GM18951 (cell line): ENCODE results near the gene RBM20.
"Not testable (repeated sequence)": the region's sequence is repeated elsewhere in the genome, so short reads cannot be mapped to it uniquely, and the experiment has no call there.

ENCODE experiments used
- POLR2A ChIP-seq: IDR thresholded peaks from 4 replicates; pipeline ENCODE4 v1.6.1; 2011; ENCODE audit warnings: mild to moderate bottlenecking; ENCODE audit not compliant: insufficient read length, insufficient read depth; ENCODE audit errors: extremely low read depth
- in situ Hi-C: fragments of 300-500 bp; cut with MboI; formaldehyde crosslinking; loops from one replicate; pipeline ENCODE4 v1.12.0; 2022; ENCODE audit warnings: low sequenced_read_pairs, mixed read lengths, inconsistent platforms; ENCODE audit not compliant: unreplicated experiment

The RBM20 gene

DNA sequence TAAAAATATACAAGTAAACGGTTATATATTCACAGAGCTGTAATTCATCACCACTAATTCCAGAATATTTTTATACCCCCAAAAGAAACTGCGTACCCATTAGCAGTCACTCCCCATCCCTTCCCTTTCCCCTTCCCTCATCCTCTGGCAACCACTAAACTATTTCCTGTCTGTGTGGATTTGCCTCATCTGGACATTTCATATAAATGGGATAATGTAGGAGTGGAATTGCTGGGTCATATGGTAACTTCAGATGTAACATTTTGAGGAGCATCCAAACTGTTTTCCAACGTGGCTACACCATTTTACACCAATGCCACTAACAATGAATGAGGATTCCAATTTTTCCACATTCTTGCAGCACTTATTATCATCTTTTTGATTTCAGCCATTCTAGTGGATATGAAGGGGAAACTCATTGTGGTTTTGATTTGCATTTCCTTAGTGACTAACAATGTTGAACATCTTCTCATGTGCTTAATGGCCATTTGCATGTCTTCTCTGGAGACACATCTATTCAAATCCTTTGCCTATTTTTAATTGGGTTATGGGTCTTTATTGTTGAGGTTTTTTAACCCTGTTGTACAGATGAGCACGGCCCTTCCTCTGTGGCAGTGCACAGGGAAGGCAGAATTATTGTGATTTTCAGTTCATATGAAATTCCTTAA lies 79.2 kb downstream of the RBM20 start:
- in situ Hi-C loops = no loop called here
- no peak for TF ChIP-seq POLR2A

DNA sequence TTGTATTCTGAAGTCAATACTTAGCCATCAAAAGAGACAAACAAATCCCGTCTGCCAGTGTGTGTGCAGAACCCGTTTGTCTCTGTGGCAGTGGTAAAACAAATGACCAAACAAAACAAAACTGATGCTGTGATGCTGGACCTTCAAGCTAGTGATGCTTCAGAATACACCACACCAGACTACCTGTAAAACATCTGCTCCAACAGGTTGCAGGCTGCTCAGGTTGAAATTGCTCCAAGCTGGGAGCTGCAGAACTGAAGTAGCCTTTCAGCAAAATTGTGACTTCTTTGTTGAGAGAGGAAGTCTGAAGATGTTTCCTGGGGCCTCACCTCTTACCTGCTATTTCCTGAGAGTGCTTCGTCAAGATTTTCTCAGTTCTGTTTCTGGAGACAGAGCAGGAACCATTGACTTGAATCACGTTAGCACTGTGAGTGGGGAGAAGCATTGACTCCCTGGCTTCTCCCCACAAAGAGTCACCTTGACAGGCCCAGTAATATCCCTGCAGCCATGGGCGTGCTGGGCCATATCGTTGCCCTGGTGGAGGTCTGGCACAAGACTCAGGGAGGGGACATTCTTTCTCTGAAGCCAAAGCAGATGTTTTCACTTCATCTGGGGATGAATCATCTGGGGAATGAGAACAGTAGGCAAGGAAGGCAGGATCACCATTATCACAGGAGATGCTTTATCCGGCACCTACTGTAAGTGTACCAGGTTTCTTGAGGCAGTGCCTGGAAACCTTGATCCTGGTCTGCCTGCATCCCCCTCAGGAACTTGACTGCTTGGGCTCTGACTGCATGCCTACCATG lies 80.2 kb downstream of the RBM20 start:
- TF ChIP-seq POLR2A = no peak
- in situ Hi-C loops = no loop called here

DNA sequence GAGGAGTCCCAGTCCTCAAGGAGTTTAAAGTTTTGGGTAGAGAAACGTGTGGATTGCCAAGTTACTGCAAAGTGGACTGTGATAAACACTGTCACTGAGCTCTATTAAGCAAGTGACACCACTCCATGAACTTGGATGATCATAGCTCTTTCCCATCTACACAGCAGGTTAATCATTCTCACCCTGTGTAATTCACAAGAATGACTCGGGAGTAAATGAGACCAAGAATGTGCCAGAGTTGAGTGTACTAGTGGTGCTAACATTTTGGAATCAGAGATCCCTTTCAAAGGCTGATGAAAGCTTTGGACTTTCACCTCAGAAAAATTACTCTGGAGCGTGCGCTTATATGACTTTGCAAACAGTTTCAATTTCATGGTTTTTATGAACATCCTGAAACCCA lies 80.8 kb downstream of the RBM20 start:
- in situ Hi-C loops = no loop called here
- TF ChIP-seq POLR2A = no peak

- TF ChIP-seq POLR2A = no peak
- in situ Hi-C loops = no loop called here
Measured at GRCh38 chr10:110725801-110726630, 81.9 kb downstream of the RBM20 start.

GRCh38 chr10:110727785-110728184 lies 83.6 kb downstream of the RBM20 start:
- in situ Hi-C loops = not testable (repeated sequence)

- in situ Hi-C loops = no loop called here
- no peak for TF ChIP-seq POLR2A
Measured at GRCh38 chr10:110730345-110731050, 86.4 kb downstream of the RBM20 start.

DNA sequence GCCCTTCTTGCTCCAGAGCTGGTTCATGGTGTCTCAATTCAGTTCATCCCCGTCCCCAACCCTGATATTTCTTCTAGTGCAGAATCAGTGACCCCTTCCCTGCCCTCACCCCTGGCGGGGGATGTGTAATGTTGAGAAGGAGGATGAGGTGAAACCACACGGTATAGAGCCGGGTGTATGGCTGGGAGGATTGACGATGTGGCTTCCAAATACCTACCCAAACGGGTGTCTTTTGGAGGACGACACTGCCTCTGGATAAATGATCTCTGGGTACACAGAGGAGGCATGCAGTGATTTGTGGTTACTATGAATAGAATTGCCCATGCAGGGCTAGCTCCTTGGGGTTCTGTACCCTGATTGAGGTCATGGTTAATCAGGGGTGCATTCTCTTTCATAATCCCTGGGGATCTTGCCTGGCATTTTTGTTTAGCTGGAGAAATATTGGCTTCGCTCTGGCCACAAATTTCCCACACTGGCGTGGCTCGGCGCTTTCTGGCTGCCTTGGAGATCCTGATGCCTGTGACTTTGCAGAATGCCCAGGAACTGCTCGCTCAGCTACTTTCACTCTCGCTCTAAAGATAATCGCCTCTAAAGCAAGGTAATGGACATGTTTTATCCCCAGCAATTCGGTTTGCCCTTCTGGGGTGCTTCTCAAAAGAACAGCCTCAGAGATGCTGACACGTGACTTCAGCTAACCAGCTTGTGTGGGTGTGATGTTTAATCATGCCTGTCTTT lies 89.2 kb downstream of the RBM20 start:
- TF ChIP-seq POLR2A = no peak
- in situ Hi-C loops = no loop called here

DNA sequence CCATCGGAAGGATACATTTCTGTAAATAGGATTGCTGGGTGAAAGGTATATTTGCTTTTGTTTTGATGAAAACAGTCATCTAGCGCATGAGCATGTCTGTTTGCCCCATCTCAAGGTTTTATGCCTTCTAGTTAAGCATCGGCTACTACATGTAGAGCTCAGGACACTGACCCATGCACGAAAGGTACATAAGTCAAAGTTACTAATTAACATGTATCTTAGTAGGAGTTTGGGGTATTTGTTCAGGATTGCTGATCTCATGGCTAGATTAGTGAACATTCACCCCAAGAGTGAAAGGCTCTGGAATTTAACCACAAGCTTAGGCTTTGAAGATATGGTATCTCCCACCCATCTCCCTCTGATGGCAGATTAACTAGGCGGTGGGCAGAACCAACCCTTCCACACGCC lies 91.5 kb downstream of the RBM20 start:
- in situ Hi-C loops = no loop called here
- TF ChIP-seq POLR2A = no peak

DNA sequence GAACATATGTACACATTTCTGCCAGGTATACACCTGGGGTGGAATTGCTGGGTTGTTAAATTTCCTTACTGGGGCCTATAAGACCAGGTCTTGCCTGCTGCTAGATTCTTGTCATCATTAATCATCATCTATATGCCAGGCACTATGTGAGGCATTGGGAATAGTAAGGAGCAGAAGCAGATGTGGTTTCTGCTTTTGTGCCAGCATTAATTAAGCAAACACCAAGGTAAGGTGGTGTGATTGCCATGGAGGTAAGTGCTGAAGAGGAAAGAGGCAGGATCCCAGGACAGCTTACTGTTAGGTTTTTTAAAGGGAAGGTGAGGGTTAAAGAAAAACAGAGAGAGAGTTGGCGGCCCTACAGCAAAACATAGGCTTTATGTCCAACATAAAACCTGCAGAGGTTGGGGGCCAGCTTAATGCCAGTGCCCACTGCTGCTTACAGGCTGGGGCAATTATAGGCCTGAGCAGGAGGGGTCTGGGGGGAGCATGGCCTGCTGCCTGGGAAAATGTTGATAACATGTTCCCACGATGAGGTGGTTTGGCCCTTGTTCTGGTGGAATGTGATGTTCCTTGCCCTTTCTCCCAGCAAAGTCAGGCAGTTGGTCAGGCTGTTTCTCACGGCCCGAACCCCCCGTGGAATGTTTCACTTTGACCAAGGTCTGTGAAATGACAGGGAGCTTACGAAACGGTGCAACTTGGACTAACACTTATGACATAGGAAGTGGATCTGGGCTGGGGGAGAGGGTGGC lies 93.9 kb downstream of the RBM20 start:
- in situ Hi-C loops = no loop called here
- TF ChIP-seq POLR2A = no peak

- in situ Hi-C loops = no loop called here
- TF ChIP-seq POLR2A = no peak
Measured at GRCh38 chr10:110739811-110740271, 95.7 kb downstream of the RBM20 start.

GRCh38 chr10:110742801-110743200 lies 98.7 kb downstream of the RBM20 start:
- in situ Hi-C loops = no loop called here
- no peak for TF ChIP-seq POLR2A

- TF ChIP-seq POLR2A = no peak
- in situ Hi-C loops = no loop called here
Measured at GRCh38 chr10:110744782-110745181, 100.6 kb downstream of the RBM20 start.
